Glutamatergic neuron (in vitro differentiated cells): ENCODE data around the gene MYH16. TPM values are rescaled to one million over a fixed set of nuclear protein-coding genes. Genes with fewer than 3 reads are reported as not detected.

ENCODE experiments used
- DNase-seq: peaks from one replicate; pipeline ENCODE4 v3.0.0; 2022
- H3K27ac Mint-ChIP-seq: one replicate; pipeline ENCODE4 v1.8.0; 2020; ENCODE audit warnings: mild to moderate bottlenecking, mixed read lengths, inconsistent platforms; ENCODE audit not compliant: unreplicated experiment
- H3K27me3 Mint-ChIP-seq: one replicate; pipeline ENCODE4 v1.8.0; 2020; ENCODE audit warnings: mild to moderate bottlenecking, moderate library complexity, mixed read lengths, inconsistent platforms; ENCODE audit not compliant: unreplicated experiment
- H3K36me3 Mint-ChIP-seq: one replicate; pipeline ENCODE4 v1.8.0; 2020; ENCODE audit warnings: mild to moderate bottlenecking, mixed read lengths, inconsistent platforms; ENCODE audit not compliant: unreplicated experiment
- H3K4me1 Mint-ChIP-seq: one replicate; pipeline ENCODE4 v1.8.0; 2020; ENCODE audit warnings: mild to moderate bottlenecking, low read depth, mixed read lengths, inconsistent platforms; ENCODE audit not compliant: unreplicated experiment
- H3K4me3 Mint-ChIP-seq: one replicate; pipeline ENCODE4 v1.8.0; 2020; ENCODE audit warnings: mild to moderate bottlenecking, mixed read lengths, inconsistent platforms; ENCODE audit not compliant: unreplicated experiment
- H3K9me3 Mint-ChIP-seq: one replicate; pipeline ENCODE4 v1.8.0; 2020; ENCODE audit warnings: mild to moderate bottlenecking, moderate library complexity, mixed read lengths, inconsistent platforms; ENCODE audit not compliant: unreplicated experiment
- total RNA-seq: library from RNA; stranded (reverse); fragmentation: NEBNext Ultra II Directional; extraction: Animal tissue kit (Norgen Biotek cat#: 25700); gene quantifications from one replicate; pipeline ENCODE4 v1.2.1, GENCODE V29; 2021; ENCODE audit not compliant: unreplicated experiment
- TF ChIP-seq, protein P1 (sequence below): fragments of 200-600 bp; sonication (generic); IDR thresholded peaks from one replicate; pipeline ENCODE4 v1.5.0; 2021; ENCODE audit not compliant: partially characterized antibody, unreplicated experiment

Gene MYH16
- total RNA-seq, 1 donor from 2014 or later = not detected

DNA sequence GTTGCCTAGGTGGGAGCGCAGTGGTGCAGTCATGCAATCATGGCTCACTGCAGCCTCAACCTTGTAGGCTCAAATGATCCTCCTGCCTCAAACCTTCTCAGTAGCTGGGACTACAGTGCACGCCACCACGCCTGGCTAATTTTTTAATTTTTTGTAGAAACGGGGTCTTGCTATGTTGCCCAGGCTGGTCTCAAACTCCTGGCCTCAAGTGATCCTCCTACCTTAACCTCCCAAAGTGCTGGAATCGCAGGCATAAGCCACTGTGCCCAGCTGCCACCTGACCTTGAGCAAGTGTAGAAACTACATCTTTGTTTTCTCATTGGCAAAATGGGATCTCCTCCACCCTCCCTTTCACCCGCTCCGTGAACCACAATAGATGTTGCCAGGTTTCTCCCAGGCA, 15.0 kb upstream of the MYH16 start:
- TF ChIP-seq, protein P1, sequence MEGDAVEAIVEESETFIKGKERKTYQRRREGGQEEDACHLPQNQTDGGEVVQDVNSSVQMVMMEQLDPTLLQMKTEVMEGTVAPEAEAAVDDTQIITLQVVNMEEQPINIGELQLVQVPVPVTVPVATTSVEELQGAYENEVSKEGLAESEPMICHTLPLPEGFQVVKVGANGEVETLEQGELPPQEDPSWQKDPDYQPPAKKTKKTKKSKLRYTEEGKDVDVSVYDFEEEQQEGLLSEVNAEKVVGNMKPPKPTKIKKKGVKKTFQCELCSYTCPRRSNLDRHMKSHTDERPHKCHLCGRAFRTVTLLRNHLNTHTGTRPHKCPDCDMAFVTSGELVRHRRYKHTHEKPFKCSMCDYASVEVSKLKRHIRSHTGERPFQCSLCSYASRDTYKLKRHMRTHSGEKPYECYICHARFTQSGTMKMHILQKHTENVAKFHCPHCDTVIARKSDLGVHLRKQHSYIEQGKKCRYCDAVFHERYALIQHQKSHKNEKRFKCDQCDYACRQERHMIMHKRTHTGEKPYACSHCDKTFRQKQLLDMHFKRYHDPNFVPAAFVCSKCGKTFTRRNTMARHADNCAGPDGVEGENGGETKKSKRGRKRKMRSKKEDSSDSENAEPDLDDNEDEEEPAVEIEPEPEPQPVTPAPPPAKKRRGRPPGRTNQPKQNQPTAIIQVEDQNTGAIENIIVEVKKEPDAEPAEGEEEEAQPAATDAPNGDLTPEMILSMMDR = no peak
- Mint-ChIP-seq H3K27ac (no peak overlapping the region), H3K4me3 (no peak overlapping the region), H3K9me3 (peaks cover 3% of the 10 kb centered on the region), H3K27me3 (no peaks in the 10 kb centered on the region), H3K36me3 (no peaks in the 10 kb centered on the region), H3K4me1 (no peaks in the 10 kb centered on the region)
- DNase-seq = no peak

DNA sequence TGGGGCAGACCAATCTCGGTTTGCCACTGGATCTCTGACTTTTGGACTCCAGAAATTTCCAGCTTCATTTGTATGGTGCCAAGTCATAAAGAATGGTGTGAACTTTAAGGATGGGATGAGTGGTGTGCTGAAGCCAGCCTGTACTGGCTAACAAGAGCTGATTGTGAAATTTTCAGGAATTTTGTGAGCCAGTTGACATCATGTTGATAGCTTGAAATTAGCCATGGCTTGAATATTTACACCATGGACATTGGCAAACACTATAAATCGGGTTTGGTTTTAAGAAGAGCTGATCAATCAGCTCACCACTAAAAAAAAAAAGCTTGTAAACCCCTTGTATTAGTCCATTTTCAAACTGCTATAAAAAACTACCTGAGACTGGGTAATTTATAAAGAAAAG, 14.1 kb upstream of the MYH16 start:
- H3K4me1 Mint-ChIP-seq = no peaks in the 10 kb centered on the region
- H3K4me3 Mint-ChIP-seq = no peak overlapping the region
- TF ChIP-seq, protein P1 = no peak
- no peaks in the 10 kb centered on the region for H3K36me3 Mint-ChIP-seq
- H3K9me3 Mint-ChIP-seq = peaks cover 5% of the 10 kb centered on the region
- no peak for DNase-seq
- no peak overlapping the region for H3K27ac Mint-ChIP-seq
- H3K27me3 Mint-ChIP-seq = no peaks in the 10 kb centered on the region

DNA sequence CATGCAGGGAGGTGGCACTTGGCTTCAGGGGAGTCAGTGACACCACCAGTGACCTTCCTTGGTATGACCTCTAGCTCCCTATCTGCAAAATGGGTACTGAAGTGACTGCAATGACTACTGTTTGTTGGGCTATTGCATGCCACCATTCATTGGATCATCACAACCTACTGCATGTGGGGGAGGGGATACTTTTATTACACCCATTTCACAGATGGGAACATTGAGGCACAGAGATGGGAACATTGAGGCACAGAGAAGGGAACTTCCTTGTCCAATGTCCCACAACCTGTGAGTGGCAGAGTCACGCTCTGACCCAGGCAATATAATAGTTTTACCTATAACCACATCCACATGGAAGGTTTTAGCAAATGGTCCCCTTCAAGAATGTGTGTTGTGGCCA, 12.2 kb upstream of the MYH16 start:
- DNase-seq = no peak
- Mint-ChIP-seq H3K9me3 (peaks cover 5% of the 10 kb centered on the region), H3K36me3 (no peaks in the 10 kb centered on the region), H3K4me3 (no peak overlapping the region), H3K4me1 (no peaks in the 10 kb centered on the region), H3K27me3 (no peaks in the 10 kb centered on the region), H3K27ac (no peak overlapping the region)
- TF ChIP-seq, protein P1 = no peak

DNA sequence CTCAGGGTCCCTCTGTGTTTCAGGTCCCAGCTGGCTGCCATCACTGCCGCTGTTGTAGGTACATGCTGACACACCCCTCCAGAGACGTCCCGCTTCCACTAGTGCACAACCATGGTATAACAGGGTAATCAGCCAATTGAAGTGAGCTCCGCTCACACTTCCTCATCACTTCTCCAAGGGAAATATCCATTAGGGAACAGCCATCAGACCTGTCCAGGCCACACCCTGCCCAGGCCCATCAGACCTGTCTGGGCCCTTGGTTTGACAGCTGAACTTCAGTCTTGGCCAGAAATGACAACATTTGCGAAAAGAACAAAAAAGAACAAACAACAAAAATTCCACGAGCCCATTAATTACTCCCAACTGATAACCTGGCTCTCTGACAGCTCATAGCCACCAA, 11.0 kb upstream of the MYH16 start:
- Mint-ChIP-seq H3K36me3 (peaks cover 5% of the 10 kb centered on the region), H3K27ac (no peak overlapping the region), H3K27me3 (peaks cover 2% of the 10 kb centered on the region), H3K4me3 (no peak overlapping the region), H3K4me1 (no peaks in the 10 kb centered on the region), H3K9me3 (peaks cover 5% of the 10 kb centered on the region)
- TF ChIP-seq, protein P1 = no peak
- no peak for DNase-seq

DNA sequence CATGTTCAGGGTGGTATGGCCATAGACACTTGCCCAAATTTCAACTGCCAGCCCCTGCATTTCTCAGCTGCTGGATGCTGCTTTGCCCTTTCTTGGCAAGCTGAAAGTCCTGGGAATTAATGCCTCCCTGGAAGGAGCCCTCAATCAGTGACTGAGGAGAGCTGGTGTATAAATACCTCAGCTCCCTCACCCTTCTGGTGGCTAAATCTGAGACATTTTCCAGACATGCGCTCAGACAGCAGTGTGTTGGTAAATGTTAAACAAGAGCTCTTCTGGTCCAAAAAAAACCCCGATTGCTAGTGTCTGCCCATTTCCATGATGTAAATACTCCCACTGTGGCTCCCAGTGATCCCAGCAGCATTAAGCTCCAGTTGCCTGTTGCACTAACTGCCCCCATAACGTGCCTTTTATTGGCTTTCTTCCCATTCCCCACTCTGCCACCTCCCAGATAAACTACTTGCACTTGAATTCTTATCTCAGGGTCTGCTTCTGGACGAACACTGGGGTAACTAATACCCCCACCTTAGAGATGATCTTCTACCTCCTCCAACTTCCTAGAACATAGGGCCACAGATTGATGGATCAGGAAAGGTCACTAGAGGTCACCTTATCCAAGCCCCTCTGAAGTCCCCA, 6.7 kb upstream of the MYH16 start:
- H3K4me3 Mint-ChIP-seq = no peak overlapping the region
- peaks cover 2% of the 10 kb centered on the region for H3K27me3 Mint-ChIP-seq
- peaks cover 5% of the 10 kb centered on the region for H3K9me3 Mint-ChIP-seq
- no peak for DNase-seq
- H3K36me3 Mint-ChIP-seq = peaks cover 5% of the 10 kb centered on the region
- peaks cover 13% of the 10 kb centered on the region for H3K4me1 Mint-ChIP-seq
- TF ChIP-seq, protein P1 = no peak
- no peak overlapping the region for H3K27ac Mint-ChIP-seq
